K562 (cell line): ENCODE data around the gene COL24A1. TPM values are rescaled to one million over a fixed set of nuclear protein-coding genes. Genes with fewer than 3 reads are reported as not detected.

Experiments used
- ATAC-seq: fragments of 200-7000 bp; cut with Tn5 transposase; 3 replicates; pipeline ENCODE4 v1.9.1; 2020; ENCODE audit warnings: moderate library complexity
- BruUV-seq: library from RNA; stranded (reverse); fragments of 400-500 nt; replicated peaks from 2 replicates; lab custom pipeline; 2021; lab: Mats Ljungman, UMichigan
- CTCF ChIA-PET: fragments of 300-600 bp; formaldehyde crosslinking; extraction: SDS; loops from one replicate; lab custom pipeline; 2021; ENCODE audit warnings: low intra/inter-chr PET ratio; lab: Yijun Ruan, JAX
- POLR2A ChIA-PET: fragments of 300-600, 350-650 bp; sonication (Branson Sonifier 250); formaldehyde crosslinking; extraction: SDS; loops from one replicate; lab custom pipeline; 2021; ENCODE audit warnings: antibody characterized with exemption, inconsistent platforms; lab: Yijun Ruan, JAX
- DNase-seq, 4 experiments: peaks; one replicate each; pipeline versions ENCODE4 v3.0.0 to v3.0.0-alpha.2; 2011 to 2018; ENCODE audit warnings: low spot score in 3 of 4, mixed read lengths in 3 of 4; ENCODE audit errors: extremely low read depth in 1 of 4
- FAIRE-seq: peaks from 2 replicates; lab custom pipeline; 2011; peaks lifted over from hg19 to GRCh38; lab: Jason Lieb, UNC
- H2AFZ ChIP-seq: 2 replicates; pipeline ENCODE4 v1.6.0; 2011; ENCODE audit warnings: low read depth, low read length, control low read depth, inconsistent platforms
- H3K27ac ChIP-seq: fragments of 200-600 bp; 3 replicates; pipeline ENCODE4 v1.8.0; 2011; ENCODE audit warnings: low read depth, mild to moderate bottlenecking, control low read depth, inconsistent platforms, low read length, moderate library complexity, mixed read lengths; ENCODE audit errors: extremely low read depth
- H3K27me3 ChIP-seq, 2 experiments: fragments of 300-600 bp in 1 of 2; 2 replicates in 1 of 2; 3 replicates in 1 of 2; pipeline versions ENCODE4 v1.6.0 to v1.8.0; 2011; ENCODE audit warnings: inconsistent platforms in 2 of 2, low read length in 2 of 2, mild to moderate bottlenecking in 1 of 2, mixed read lengths in 1 of 2, moderate library complexity in 1 of 2; ENCODE audit not compliant: control insufficient read depth in 2 of 2, insufficient read depth in 2 of 2
- H3K36me3 ChIP-seq: fragments of 300-600 bp; 3 replicates; pipeline ENCODE4 v1.8.0; 2011; ENCODE audit warnings: mild to moderate bottlenecking, low read length, inconsistent platforms; ENCODE audit not compliant: control insufficient read depth, insufficient read depth
- H3K4me1 ChIP-seq, 2 experiments: fragments of 200-600 bp in 1 of 2; replicated peaks in 1 of 2; 2 replicates in 1 of 2; 3 replicates in 1 of 2; pipeline versions ENCODE4 v1.5.1 to v1.8.0; 2011; ENCODE audit warnings: inconsistent platforms in 2 of 2, low read length in 2 of 2, mild to moderate bottlenecking in 1 of 2, mixed read lengths in 1 of 2, moderate library complexity in 1 of 2; ENCODE audit not compliant: control insufficient read depth in 2 of 2, insufficient read depth in 2 of 2
- H3K4me2 ChIP-seq: 2 replicates; pipeline ENCODE4 v1.6.1; 2011; ENCODE audit warnings: low read length, control low read depth, inconsistent platforms, mixed read lengths; ENCODE audit not compliant: insufficient read depth
- H3K4me3 ChIP-seq: fragments of 200-600 bp; sonication (generic), shearing (Covaris generic); 2 replicates; pipeline ENCODE4 v1.5.1; 2016; ENCODE audit warnings: control low read depth, inconsistent platforms
- H3K79me2 ChIP-seq: fragments of 200-600 bp; 3 replicates; pipeline ENCODE4 v1.8.0; 2011; ENCODE audit warnings: low read length, inconsistent platforms; ENCODE audit not compliant: control insufficient read depth, insufficient read depth
- H3K9ac ChIP-seq, 2 experiments: 2 replicates each; pipeline versions ENCODE4 v1.6.0 to v1.6.1; 2011; ENCODE audit warnings: low read depth in 2 of 2, low read length in 2 of 2, control low read depth in 1 of 2, inconsistent platforms in 1 of 2, mild to moderate bottlenecking in 1 of 2, mixed read lengths in 1 of 2; ENCODE audit not compliant: insufficient read depth in 1 of 2
- H3K9me1 ChIP-seq: one replicate; pipeline ENCODE4 v1.6.0; 2011; ENCODE audit warnings: inconsistent platforms, mild to moderate bottlenecking, low read length, moderate library complexity; ENCODE audit not compliant: control insufficient read depth, insufficient read depth
- H3K9me3 ChIP-seq: replicated peaks from 2 replicates; pipeline ENCODE4 v1.5.1; 2011; ENCODE audit warnings: low read depth, low read length, inconsistent platforms; ENCODE audit not compliant: control insufficient read depth, insufficient read depth
- H4K20me1 ChIP-seq: replicated peaks from 2 replicates; pipeline ENCODE4 v1.6.1; 2011; ENCODE audit warnings: low read length, inconsistent platforms, mixed read lengths; ENCODE audit not compliant: control insufficient read depth, insufficient read depth
- GATA2 ChIP-seq: sonication (generic); formaldehyde crosslinking; IDR thresholded peaks from 2 replicates; pipeline ENCODE4 v1.4.0; 2020; ENCODE audit warnings: mild to moderate bottlenecking, missing genetic modification reagents
- MCM2 ChIP-seq: fragments of 450-650 bp; IDR thresholded peaks from 2 replicates; pipeline ENCODE4 v1.6.1; 2017; ENCODE audit warnings: low read depth, mild to moderate bottlenecking
- MIER1 ChIP-seq: fragments of 450-650 bp; IDR thresholded peaks from 2 replicates; pipeline ENCODE4 v1.6.1; 2016; ENCODE audit warnings: antibody characterized with exemption, mild to moderate bottlenecking, low read depth
- NFXL1 ChIP-seq: fragments of 450-650 bp; formaldehyde crosslinking; IDR thresholded peaks from 2 replicates; pipeline ENCODE4 v1.4.0; 2021; ENCODE audit warnings: mild to moderate bottlenecking
- POLR2AphosphoS5 ChIP-seq: IDR thresholded peaks from 2 replicates; pipeline ENCODE4 v1.6.1; 2011; ENCODE audit warnings: mild to moderate bottlenecking, low read depth, low read length, moderate library complexity; ENCODE audit not compliant: control insufficient read depth, insufficient read depth
- PYGO2 ChIP-seq: fragments of 450-650 bp; IDR thresholded peaks from 2 replicates; pipeline ENCODE4 v1.6.1; 2016; ENCODE audit warnings: mild to moderate bottlenecking, missing genetic modification characterization, moderate library complexity, missing compliant biosample characterization
- RBM17 ChIP-seq: fragments of 200-400 bp; formaldehyde crosslinking; IDR thresholded peaks from 2 replicates; pipeline ENCODE4 v1.6.1; 2017; ENCODE audit warnings: low read depth, mild to moderate bottlenecking, low read length, borderline replicate concordance
- ZFP36 ChIP-seq: fragments of 150-350 bp; IDR thresholded peaks from 2 replicates; pipeline ENCODE4 v1.6.1; 2018; ENCODE audit warnings: low read length, low read depth; ENCODE audit not compliant: partially characterized antibody
- ZKSCAN3 ChIP-seq: fragments of 250-450 bp; sonication (Bioruptor Pico); IDR thresholded peaks from 2 replicates; pipeline ENCODE4 v1.4.0; 2020
- WGBS: fragments of 100-300 bp; shearing (Covaris generic); methylation state at CpG from one replicate; pipeline ENCODE4 v1.1.6; 2016; ENCODE audit warnings: low coverage, mixed read lengths; ENCODE audit not compliant: insufficient coverage; ENCODE audit errors: missing lambda C conversion rate; 5-methylcytosine and 5-hydroxymethylcytosine counted together
- in situ Hi-C: fragments of 300-500 bp; cut with MboI; formaldehyde crosslinking; loops from 4 replicates; pipeline ENCODE4 v1.15.0; 2018; ENCODE audit warnings: inconsistent platforms, mixed read lengths
- intact Hi-C: fragments of 100-400 bp; cut with micrococcal nuclease; formaldehyde crosslinking; loops from 2 replicates; pipeline ENCODE4 v1.14.2; 2022
- polyA plus RNA-seq, 8 experiments: library from polyadenylated mRNA; depleted of rRNA in 4 of 8; stranded (reverse) in 5 of 8; unstranded in 3 of 8; fragments of >200 nt; fragmentation: Nextera tagmentation in 2 of 8; fragmentation: Illumina TruSeq in 1 of 8; extraction: Ambion mirVana in 2 of 8; extraction: Trizol in 1 of 8; gene quantifications; 2 replicates each; pipeline versions ENCODE4 v1.2.1 to v1.2.3, GENCODE V29; 2011 to 2014; ENCODE audit warnings: inconsistent platforms in 1 of 8, missing spikeins in 1 of 8
- total RNA-seq, 7 experiments: library from RNA; depleted of rRNA in 6 of 7; stranded (reverse); fragments of >200 nt in 6 of 7; fragmentation: Illumina TruSeq in 2 of 7; extraction: Trizol in 2 of 7; gene quantifications; 2 replicates each; pipeline versions ENCODE4 v1.2.1 to v1.2.3, GENCODE V29; 2011 to 2021; ENCODE audit warnings: low replicate concordance in 1 of 7
- TF ChIP-seq, protein P1 (sequence below), 2 experiments: fragments of 450-650 bp; formaldehyde crosslinking in 1 of 2; IDR thresholded peaks; 2 replicates each; pipeline versions ENCODE4 v1.4.0 to v1.6.1; 2014 to 2020; ENCODE audit warnings: mild to moderate bottlenecking in 2 of 2, borderline replicate concordance in 1 of 2, low read depth in 1 of 2
- TF ChIP-seq, protein P2 (sequence below), 2 experiments: fragments of 450-650 bp in 1 of 2; sonication (generic) in 1 of 2; formaldehyde crosslinking in 1 of 2; IDR thresholded peaks in 1 of 2; conservative IDR thresholded peaks in 1 of 2; 2 replicates each; pipeline versions ENCODE4 v1.6.1 to v1.8.1; 2016 to 2023; ENCODE audit warnings: mild to moderate bottlenecking in 2 of 2, moderate library complexity in 2 of 2, inconsistent platforms in 1 of 2, missing genetic modification reagents in 1 of 2
- TF ChIP-seq, protein P3 (sequence below): fragments of 450-650 bp; IDR thresholded peaks from 2 replicates; pipeline ENCODE4 v1.6.1; 2017; ENCODE audit warnings: antibody characterized with exemption

Gene COL24A1
- total and polyA plus RNA-seq, 9 of the 15 experiments (the other 6 are each of a cell fraction or from before 2014, with no cell fraction given): 0.01 to 0.06 (median 0.03) TPM; not detected in 2

DNA sequence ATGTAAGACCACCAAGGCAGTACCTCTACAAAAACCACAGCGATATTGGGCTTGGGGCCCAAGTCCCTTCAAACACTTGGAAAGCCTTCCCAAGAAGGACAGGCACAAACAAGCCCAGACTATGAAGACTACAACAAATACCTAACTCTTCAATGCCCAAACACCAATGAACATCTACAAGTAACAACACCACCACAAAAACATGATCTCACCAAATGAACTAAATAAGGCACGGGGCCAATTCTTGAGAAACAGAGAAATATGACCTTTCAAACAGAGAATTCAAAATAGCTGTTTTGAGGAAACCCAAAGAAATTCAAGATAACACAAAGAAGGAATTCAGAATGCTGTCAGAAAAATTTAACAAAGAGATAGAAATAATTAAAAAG is 86.8 kb downstream of the COL24A1 start:
- no peak overlapping the region for H3K4me3 ChIP-seq
- ATAC-seq: no peak
- POLR2A ChIA-PET: no interaction called here
- 0% methylated on average over 2 of the region's 2 CpGs for WGBS
- H3K27me3 ChIP-seq: no peaks in the 10 kb centered on the region
- intact Hi-C loops (no loop called here), in situ Hi-C loops (no loop called here)
- H3K27ac ChIP-seq: no peak overlapping the region
- no peaks in the 10 kb centered on the region for H3K79me2 ChIP-seq
- no peaks in the 10 kb centered on the region for H3K4me1 ChIP-seq
- FAIRE-seq: no peak
- no TSS peak for BruUV-seq
- H3K4me2 ChIP-seq: no peak overlapping the region
- CTCF ChIA-PET: no interaction called here
- H3K9me1 ChIP-seq: no peaks in the 10 kb centered on the region
- DNase-seq: no peak
- H3K9me3 ChIP-seq: no peaks in the 10 kb centered on the region
- H3K9ac ChIP-seq: no peak overlapping the region
- no peaks in the 10 kb centered on the region for H3K36me3 ChIP-seq
- no peak overlapping the region for H2AFZ ChIP-seq
- H4K20me1 ChIP-seq: no peaks in the 10 kb centered on the region
- TF ChIP-seq POLR2AphosphoS5 (no peak), ZKSCAN3 (CRISPR knock-in tag) (no peak), ZFP36 (no peak), PYGO2 (tag) (no peak), MCM2 (no peak), RBM17 (no peak), GATA2 (CRISPR knock-in tag) (no peak), NFXL1 (CRISPR knock-in tag) (no peak), MIER1 (no peak)
- TF ChIP-seq, protein P1, sequence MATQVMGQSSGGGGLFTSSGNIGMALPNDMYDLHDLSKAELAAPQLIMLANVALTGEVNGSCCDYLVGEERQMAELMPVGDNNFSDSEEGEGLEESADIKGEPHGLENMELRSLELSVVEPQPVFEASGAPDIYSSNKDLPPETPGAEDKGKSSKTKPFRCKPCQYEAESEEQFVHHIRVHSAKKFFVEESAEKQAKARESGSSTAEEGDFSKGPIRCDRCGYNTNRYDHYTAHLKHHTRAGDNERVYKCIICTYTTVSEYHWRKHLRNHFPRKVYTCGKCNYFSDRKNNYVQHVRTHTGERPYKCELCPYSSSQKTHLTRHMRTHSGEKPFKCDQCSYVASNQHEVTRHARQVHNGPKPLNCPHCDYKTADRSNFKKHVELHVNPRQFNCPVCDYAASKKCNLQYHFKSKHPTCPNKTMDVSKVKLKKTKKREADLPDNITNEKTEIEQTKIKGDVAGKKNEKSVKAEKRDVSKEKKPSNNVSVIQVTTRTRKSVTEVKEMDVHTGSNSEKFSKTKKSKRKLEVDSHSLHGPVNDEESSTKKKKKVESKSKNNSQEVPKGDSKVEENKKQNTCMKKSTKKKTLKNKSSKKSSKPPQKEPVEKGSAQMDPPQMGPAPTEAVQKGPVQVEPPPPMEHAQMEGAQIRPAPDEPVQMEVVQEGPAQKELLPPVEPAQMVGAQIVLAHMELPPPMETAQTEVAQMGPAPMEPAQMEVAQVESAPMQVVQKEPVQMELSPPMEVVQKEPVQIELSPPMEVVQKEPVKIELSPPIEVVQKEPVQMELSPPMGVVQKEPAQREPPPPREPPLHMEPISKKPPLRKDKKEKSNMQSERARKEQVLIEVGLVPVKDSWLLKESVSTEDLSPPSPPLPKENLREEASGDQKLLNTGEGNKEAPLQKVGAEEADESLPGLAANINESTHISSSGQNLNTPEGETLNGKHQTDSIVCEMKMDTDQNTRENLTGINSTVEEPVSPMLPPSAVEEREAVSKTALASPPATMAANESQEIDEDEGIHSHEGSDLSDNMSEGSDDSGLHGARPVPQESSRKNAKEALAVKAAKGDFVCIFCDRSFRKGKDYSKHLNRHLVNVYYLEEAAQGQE (IDR thresholded peaks at IDR 0.05; ENCODE audit: borderline replicate concordance): no peak
- TF ChIP-seq, protein P1 (CRISPR knock-in tag; IDR thresholded peaks at IDR 0.05; ENCODE audit: low read depth): no peak
- TF ChIP-seq, protein P2, sequence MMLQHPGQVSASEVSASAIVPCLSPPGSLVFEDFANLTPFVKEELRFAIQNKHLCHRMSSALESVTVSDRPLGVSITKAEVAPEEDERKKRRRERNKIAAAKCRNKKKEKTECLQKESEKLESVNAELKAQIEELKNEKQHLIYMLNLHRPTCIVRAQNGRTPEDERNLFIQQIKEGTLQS (IDR thresholded peaks at IDR 0.05): no peak
- TF ChIP-seq, protein P2 (CRISPR knock-in tag; conservative IDR thresholded peaks at IDR 0.05): no peak
- TF ChIP-seq, protein P3, sequence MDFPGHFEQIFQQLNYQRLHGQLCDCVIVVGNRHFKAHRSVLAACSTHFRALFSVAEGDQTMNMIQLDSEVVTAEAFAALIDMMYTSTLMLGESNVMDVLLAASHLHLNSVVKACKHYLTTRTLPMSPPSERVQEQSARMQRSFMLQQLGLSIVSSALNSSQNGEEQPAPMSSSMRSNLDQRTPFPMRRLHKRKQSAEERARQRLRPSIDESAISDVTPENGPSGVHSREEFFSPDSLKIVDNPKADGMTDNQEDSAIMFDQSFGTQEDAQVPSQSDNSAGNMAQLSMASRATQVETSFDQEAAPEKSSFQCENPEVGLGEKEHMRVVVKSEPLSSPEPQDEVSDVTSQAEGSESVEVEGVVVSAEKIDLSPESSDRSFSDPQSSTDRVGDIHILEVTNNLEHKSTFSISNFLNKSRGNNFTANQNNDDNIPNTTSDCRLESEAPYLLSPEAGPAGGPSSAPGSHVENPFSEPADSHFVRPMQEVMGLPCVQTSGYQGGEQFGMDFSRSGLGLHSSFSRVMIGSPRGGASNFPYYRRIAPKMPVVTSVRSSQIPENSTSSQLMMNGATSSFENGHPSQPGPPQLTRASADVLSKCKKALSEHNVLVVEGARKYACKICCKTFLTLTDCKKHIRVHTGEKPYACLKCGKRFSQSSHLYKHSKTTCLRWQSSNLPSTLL: no peak
